ENCODE results near the gene ARHGEF17.

Gene ARHGEF17

GRCh38 chr11:73396985-73397384 is 88.9 kb downstream of the ARHGEF17 start:
- DNase-seq, result no peak

GRCh38 chr11:73397468-73398131 is 89.5 kb downstream of the ARHGEF17 start:
- DNase-seq, result no peak

- DNase-seq, result no peak
Measured at GRCh38 chr11:73398132-73398526, 90.1 kb downstream of the ARHGEF17 start.

GRCh38 chr11:73398721-73399120 is 90.6 kb downstream of the ARHGEF17 start:
- DNase-seq, result no peak

- DNase-seq, result no peak
Measured at GRCh38 chr11:73399159-73399590, 91.1 kb downstream of the ARHGEF17 start.

- no peak for DNase-seq
Measured at GRCh38 chr11:73399636-73400035, 91.6 kb downstream of the ARHGEF17 start.

- DNase-seq, result no peak
Measured at GRCh38 chr11:73400293-73400692, 92.2 kb downstream of the ARHGEF17 start.

GRCh38 chr11:73401217-73401923 is 93.3 kb downstream of the ARHGEF17 start:
- no peak for DNase-seq

GRCh38 chr11:73401924-73402833 is 94.1 kb downstream of the ARHGEF17 start:
- DNase-seq, result no peak

- no peak for DNase-seq
Measured at GRCh38 chr11:73402834-73403185, 94.7 kb downstream of the ARHGEF17 start.

GRCh38 chr11:73403541-73403940 is 95.5 kb downstream of the ARHGEF17 start:
- no peak for DNase-seq

GRCh38 chr11:73404048-73404447 is 96.0 kb downstream of the ARHGEF17 start:
- DNase-seq, result no peak

GRCh38 chr11:73404506-73405145 is 96.5 kb downstream of the ARHGEF17 start:
- no peak for DNase-seq

GRCh38 chr11:73405146-73405510 is 97.1 kb downstream of the ARHGEF17 start:
- DNase-seq, result no peak

GRCh38 chr11:73406131-73406530 is 98.1 kb downstream of the ARHGEF17 start:
- DNase-seq, result no peak

GRCh38 chr11:73406619-73407018 is 98.5 kb downstream of the ARHGEF17 start:
- DNase-seq, result no peak

- no peak for DNase-seq
Measured at GRCh38 chr11:73409431-73409830, 101.4 kb downstream of the ARHGEF17 start.

GRCh38 chr11:73410627-73411026 is 102.6 kb downstream of the ARHGEF17 start:
- DNase-seq, result no peak

GRCh38 chr11:73411031-73411430 is 103.0 kb downstream of the ARHGEF17 start:
- DNase-seq, result no peak

GRCh38 chr11:73412308-73412707 is 104.2 kb downstream of the ARHGEF17 start:
- no peak for DNase-seq

- no peak for DNase-seq
Measured at GRCh38 chr11:73413256-73413655, 105.2 kb downstream of the ARHGEF17 start.

GRCh38 chr11:73414977-73415651 is 107.0 kb downstream of the ARHGEF17 start:
- DNase-seq, result no peak
